Stimulated activated CD8-positive, alpha-beta memory T cell treated with anti-CD3 and anti-CD28 coated beads, Interleukin-12 subunit alpha, Interleukin-12 subunit beta, amount 100 ng/mL, for 4 hours (primary cell): ENCODE data around the gene IRF6.

Source experiments
- DNase-seq: peaks from one replicate; pipeline ENCODE4 v3.0.0-alpha.2; 2020; ENCODE audit warnings: low read depth

IRF6 gene

GRCh38 chr1:209805875-209806760, at the start of gene IRF6:
IRF6 (minus strand) TSS chr1:209806142; CDS start chr1:209801413, 4,729 bp downstream.
- peak; percentile 60 for DNase-seq

- no peak for DNase-seq
Measured at GRCh38 chr1:209855623-209856022, 49.7 kb upstream of the IRF6 start.

- no peak for DNase-seq
Measured at GRCh38 chr1:209855006-209855405, 49.1 kb upstream of the IRF6 start.

GRCh38 chr1:209854196-209854595, 48.3 kb upstream of the IRF6 start:
- no peak for DNase-seq

- no peak for DNase-seq
Measured at GRCh38 chr1:209853676-209854075, 47.7 kb upstream of the IRF6 start.

GRCh38 chr1:209850342-209850979, 44.5 kb upstream of the IRF6 start:
- DNase-seq = peak; percentile 2

- DNase-seq = no peak
Measured at GRCh38 chr1:209849388-209849787, 43.4 kb upstream of the IRF6 start.

- no peak for DNase-seq
Measured at GRCh38 chr1:209845408-209845725, 39.4 kb upstream of the IRF6 start.

- DNase-seq = no peak
Measured at GRCh38 chr1:209844695-209845407, 38.9 kb upstream of the IRF6 start.

GRCh38 chr1:209840611-209841010, 34.7 kb upstream of the IRF6 start:
- no peak for DNase-seq

- DNase-seq = no peak
Measured at GRCh38 chr1:209839875-209840546, 34.1 kb upstream of the IRF6 start.

- DNase-seq = no peak
Measured at GRCh38 chr1:209838537-209838936, 32.6 kb upstream of the IRF6 start.

GRCh38 chr1:209837671-209838070, 31.7 kb upstream of the IRF6 start:
- DNase-seq = no peak

GRCh38 chr1:209835782-209836298, 29.9 kb upstream of the IRF6 start:
- no peak for DNase-seq

- DNase-seq = no peak
Measured at GRCh38 chr1:209831615-209832014, 25.7 kb upstream of the IRF6 start.

- DNase-seq = no peak
Measured at GRCh38 chr1:209830722-209831121, 24.8 kb upstream of the IRF6 start.

- no peak for DNase-seq
Measured at GRCh38 chr1:209829716-209830115, 23.8 kb upstream of the IRF6 start.

- peak; percentile 88 for DNase-seq
Measured at GRCh38 chr1:209827384-209828262, 21.7 kb upstream of the IRF6 start, which contains the start of gene UTP25. UTP25 (plus strand) TSS chr1:209827972; CDS start chr1:209828064, 92 bp downstream.

GRCh38 chr1:209825591-209826434, 19.9 kb upstream of the IRF6 start:
- no peak for DNase-seq
